CD4-positive, alpha-beta T cell treated with Interleukin-21 for 1 hour (primary cell): ENCODE data around the gene TP53I13.
"Not testable (repeated sequence)": the region's sequence is repeated elsewhere in the genome, so short reads cannot be mapped to it uniquely, and the experiment has no call there.

Experiments
- DNase-seq: peaks from one replicate; pipeline ENCODE4 v3.0.0-alpha.2; 2020

TP53I13 gene

DNA sequence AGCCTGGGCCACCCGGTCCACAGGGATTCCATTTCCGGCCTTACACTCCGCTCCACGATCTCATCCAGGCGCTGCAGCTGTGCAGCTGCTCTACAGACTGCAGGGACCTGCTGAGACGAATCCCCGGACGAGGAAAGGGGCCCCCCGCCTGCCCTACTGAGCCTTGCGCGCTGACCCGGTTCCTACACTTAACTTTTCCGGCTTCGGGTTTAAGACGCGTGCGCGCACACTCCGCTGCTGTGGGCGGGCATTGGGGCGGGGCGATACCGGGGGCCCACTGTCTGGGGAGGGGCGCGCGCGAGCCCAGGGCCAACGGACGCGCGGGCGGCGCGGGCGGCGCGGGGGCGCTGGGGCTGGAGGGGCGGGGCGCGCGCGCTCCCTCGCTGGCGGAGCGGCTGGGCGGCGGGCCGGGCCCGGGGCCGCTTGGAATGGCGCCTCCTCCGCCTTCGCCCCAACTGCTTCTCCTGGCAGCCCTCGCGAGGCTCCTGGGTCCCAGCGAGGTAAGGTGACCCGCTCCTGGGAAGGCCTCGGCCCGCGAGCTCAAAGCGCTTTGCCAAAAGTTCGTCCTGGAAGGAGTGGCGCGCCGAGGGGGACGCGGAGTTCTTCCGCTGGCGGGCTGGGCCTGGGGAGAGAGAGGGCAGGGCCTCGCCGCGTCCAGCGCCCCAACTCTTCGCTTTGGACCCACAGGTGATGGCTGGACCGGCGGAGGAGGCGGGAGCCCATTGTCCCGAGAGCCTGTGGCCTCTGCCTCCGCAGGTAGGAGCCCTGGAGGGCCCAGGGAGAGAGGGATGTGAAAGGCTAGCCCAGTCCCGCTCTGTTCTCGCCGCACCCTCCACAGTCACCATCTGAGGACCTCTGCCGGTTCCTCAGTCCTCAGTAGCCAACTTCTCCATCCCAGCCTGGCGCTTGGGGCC, at the start of gene TP53I13:
Gene TP53I13 (plus strand): TSS at position 371 of the 914 bp plus-strand sequence. CDS start 58 bp downstream, at position 429.
- DNase-seq: peak; percentile 93

DNA sequence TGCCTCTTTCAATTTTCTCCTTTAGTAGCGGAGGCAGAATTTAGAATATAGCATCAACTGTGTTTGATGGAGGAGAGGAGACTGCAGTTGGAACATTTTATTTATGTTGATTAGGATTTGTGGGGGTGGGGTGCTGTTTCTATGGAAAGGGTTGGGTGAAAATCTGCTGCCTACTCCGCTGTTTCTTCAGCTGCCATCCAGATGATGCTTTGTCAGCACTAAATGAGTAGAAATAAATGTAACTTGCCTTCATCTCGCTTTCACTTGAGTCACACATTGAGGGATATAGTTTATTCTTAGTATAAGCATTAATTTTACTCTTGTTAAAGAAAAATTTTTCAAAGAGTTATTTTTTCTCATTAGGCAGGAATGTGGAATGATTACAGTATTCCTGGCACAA, 43.8 kb upstream of the TP53I13 start:
- no peak for DNase-seq

DNA sequence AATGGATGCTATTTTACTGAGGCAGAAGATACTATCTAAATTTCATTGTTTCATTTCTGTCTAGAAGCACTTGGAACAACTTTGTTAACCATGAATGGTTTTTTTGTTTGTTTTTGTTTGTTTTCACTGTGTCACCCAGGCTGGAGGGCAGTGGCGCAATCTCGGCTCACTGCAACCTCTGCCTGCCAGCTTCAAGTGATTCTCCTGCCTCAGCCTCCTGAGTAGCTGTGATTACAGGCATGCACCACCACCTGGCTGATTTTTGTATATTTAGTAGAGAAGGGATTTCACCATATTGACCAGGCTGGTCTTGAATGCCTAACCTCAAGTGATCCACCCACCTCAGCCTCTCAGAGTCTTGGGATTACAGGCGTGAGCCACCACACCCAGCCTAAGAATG, 42.2 kb upstream of the TP53I13 start:
- DNase-seq: no peak

- no peak for DNase-seq
Measured at GRCh38 chr17:29533976-29534375, 34.5 kb upstream of the TP53I13 start.

GRCh38 chr17:29544066-29544465, 24.4 kb upstream of the TP53I13 start:
- DNase-seq: no peak

GRCh38 chr17:29546085-29546484, 22.4 kb upstream of the TP53I13 start:
- no peak for DNase-seq

DNA sequence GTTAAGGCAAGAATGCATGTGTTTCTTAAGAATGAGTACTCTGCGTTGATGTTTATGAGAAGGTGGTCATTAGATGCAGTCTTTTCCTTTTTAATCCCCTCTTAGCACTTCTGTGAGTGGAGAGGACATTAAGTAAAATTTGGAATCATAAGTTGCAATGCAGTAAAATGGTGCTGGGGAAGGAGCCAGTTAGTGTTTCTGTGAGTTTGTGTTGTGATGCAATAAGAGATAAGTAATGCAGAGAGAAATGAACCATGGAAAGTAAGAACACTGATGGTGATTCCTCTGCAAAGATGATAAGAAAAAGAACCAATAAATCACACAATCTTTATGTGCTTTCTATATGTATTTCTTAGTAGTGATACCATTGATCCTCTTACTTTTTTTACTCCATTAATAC, 21.7 kb upstream of the TP53I13 start:
- no peak for DNase-seq

DNA sequence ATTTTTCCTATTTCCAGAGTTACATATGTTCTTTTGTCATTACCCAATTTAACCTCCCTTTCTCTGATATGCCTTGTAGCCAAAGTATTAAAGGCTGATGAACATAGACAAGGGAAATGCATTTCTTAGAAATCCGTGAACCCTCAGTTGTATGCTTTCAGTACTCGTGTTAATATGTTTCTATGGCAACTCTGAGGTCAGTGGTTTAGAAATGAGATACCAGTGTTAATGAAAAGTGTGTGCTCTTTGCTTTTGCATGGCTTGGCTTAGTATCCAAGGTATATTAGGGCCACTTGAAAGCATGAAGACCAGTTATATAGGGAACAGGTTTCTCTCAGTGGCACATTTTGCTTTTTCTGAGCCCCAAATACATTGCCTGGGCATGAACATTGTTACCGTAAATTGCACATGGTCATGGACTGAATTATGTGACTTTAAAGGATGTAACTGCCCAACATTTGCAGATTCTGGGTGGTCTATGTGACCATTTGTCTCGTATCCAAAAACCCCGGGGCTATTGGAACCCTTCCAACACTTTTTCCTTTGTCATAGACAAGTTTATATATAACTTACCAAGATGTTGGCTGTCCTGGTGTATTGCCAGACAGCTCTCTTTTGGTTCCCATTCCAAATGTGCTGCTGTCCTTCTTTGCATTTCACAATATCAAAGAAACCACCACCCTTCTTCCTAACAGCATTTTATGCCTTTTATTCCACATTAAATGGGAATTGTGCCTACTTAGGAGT, 19.2 kb upstream of the TP53I13 start:
- no peak for DNase-seq

DNA sequence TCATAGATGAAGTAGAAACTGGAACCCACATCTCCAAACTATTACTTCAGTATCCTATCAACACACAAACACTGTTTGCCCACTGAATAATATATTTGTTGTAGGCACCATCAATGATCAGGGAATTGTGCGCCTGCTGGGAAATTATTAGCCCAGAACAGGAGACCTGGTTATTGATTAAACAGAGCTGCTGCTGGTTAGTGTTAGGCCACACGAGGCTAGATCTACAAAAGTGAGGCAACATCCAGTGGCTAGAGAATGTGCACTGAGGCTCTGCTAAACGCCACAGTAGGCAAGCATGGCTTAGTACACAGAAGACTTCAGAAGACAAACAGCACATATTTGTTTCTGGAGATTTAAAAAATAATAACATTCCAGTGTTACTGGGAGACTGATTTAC, 12.7 kb upstream of the TP53I13 start:
- DNase-seq: no peak

DNA sequence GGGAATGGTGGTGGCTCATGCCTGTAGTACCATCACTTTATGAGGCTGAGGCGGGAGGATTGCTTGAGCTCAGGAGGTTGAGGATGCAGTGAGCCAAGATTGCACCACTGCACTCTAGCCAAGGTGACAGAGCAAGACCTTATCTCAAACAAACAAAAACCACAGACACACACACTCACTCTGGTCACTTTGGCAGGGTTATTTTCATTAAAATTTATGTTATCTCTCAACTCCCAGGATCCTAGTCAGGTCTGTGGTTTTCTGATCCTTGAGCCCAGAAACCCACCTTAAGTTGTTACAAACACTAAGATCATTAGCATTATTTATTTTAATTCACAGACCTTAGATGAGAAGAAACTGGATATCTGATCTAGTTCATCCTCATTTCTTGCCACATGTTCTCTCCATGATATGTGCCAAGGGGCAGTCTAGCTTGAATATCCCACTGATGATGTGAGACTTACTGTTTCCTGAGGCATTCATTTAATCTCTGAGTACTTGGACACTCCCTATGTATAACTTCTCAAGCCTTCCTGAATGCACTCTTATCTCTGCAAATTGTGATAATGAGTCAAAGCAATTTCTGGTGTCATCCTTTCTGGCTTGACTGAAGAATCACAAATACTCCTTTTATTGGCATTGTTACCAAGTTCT, 11.3 kb upstream of the TP53I13 start:
- DNase-seq: no peak

DNA sequence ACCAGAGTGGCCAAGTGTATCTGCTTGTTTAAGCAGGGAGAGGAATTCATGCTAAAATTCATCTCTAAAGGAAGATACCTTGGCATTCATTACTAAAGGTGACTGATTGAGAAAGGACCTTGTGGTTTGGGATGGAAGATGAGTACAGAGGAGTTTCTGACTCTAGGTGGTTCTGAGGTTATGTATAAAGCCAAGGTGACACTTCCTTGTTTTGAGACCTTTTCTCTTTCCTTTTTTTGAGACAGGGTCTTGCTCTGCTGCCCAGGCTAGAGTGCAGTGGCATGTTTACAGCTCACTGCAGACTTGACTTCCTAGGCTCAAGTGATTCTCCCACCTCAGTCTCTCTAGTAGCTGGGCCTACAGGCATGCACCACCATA, 10.8 kb upstream of the TP53I13 start:
- no peak for DNase-seq

DNA sequence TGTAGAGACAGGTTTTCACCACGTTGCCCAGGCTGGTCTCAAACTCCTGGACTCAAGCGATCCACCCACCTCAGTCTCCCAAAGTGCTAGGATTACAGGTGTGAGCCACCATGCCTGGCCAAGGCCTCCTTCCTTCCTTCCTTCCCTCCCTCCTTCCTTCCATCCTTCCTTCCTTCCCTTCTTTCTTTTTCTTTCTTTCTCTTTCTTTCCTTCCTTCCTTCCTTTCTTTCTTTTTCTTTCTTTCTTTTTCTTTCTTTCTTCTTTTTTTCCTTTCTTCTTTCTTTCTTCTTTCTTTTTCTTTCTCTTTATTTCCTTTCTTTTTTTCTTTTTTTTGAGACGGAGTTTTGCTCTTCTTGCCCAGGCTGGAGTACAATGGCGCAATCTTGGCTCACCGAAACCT, 10.4 kb upstream of the TP53I13 start:
- DNase-seq: not testable (repeated sequence)

DNA sequence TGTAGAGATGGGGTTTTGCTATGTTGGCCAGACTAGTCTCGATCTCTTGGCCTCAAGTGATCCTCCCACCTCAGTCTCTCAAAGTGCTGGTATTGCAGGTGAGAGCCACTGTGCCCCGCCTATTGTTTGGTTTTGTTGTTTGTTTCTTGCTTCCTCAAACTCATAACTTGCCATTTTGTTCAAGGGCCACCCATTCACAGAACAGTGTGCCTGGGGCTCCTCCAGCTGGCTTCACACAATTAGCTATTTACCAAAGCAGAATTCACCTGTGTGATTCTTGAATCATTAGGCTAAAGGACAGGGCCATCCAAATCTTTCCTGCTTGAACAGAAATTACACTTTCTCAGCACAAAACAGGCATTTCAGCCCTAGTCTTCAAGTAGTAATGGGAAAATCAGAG, 8.9 kb upstream of the TP53I13 start:
- no peak for DNase-seq

GRCh38 chr17:29560316-29560715, 8.2 kb upstream of the TP53I13 start:
- no peak for DNase-seq

DNA sequence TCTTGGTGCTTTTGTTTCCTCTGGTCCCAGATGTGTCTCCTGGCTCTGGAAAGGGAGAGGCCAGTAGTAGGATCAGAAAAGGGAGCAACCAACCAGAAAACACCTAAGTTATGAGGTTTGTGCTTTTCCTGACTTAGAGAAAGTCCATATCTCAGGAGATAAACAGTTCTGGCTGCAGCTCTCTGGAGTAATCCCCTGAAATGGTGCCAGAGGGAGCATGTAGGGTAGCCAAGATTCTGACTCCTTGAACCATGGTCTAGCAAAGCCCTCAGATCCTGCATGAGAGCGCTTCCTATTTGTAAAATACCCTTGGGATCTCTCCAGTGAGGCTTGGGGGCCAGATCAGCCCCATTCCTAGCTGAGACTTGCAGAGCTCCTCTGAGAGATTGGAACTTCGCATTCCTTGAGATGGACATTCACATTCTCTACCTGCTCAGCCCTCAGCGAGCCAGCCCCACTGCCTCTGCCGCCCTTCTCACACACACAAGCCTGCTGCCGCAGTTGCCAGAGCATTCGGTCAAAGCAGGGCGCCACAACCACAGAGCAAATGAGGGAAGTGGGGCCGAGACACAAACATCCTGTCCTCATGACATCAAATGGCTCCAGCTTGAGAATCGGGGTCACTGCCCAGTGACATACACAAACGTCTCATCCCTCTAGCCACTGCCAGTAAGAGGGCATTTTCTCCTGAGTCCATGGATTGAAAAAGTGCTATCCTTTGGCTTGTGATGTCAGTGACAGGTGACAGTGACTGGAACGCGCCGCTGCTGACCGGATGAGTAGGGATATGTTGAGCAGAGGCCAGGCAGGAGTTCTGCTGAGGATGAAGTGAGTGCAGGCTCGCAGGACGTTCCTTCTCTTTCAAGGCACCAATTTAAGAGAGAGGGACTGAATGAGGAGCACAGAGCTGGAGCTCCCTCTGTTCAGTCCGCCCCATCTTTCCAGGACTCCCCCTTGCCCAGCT, 6.7 kb upstream of the TP53I13 start:
- peak; percentile 24 for DNase-seq

DNA sequence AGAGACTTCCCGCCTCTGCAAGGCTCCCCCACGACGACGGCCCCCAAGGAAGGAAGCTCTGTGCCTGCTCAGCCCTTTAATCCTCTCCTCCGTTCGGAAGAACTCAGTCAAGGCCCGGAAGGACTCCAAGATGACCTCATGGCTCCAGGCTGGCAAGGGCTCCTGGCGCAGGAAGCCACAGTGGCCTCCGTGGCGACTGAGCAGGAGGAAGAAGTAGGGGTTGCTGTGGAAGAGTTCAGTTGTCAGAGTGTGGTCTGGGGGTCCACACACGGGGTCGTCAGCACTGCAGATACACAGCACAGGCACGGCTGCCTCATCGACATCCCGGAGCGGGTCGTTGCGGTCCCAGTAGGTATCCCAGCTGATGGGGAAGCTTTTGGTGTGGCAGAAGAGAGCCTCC, 5.9 kb upstream of the TP53I13 start:
- DNase-seq: no peak

GRCh38 chr17:29563816-29564215, 4.7 kb upstream of the TP53I13 start:
- no peak for DNase-seq

DNA sequence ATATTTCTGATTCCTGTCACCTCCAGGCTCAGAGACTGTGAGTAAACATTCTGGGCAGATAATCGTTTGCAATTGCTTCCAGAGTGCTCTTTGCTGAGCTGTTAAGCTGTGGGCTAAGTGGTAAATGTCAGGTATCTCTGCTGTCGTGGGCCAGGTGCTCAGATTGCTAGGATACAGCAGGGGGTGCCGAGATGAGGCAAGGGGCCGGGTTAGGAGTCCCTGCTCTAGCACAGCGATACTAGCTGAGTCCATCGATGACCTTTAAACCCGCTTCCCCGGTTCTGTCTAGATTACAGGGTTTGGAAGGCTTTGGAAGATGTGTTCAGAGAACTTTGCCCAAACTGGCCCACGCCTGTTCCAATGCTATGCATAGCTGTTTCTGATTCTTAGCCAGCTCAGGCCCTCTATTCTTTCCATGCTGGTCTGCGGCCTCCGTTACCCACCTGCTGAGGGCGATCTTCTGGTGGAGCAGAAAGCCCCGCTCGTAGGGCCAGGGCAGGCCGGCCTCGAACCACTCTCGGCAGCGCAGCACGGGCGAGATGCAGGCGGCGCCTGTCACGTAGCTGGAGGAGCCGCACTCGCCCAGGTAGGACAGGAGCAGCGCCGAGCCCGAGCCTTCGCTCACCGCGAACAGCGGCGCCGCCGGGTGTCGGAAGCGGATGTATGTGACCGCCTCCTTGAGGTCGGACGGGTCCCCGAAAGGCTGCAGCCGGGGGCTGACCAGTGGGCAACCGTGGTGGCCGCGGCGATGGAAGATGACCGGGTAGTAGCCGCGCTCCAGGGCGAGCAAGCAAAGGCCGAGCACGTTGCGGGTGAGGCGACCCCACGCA, 2.6 kb upstream of the TP53I13 start:
- DNase-seq: peak; percentile 63

DNA sequence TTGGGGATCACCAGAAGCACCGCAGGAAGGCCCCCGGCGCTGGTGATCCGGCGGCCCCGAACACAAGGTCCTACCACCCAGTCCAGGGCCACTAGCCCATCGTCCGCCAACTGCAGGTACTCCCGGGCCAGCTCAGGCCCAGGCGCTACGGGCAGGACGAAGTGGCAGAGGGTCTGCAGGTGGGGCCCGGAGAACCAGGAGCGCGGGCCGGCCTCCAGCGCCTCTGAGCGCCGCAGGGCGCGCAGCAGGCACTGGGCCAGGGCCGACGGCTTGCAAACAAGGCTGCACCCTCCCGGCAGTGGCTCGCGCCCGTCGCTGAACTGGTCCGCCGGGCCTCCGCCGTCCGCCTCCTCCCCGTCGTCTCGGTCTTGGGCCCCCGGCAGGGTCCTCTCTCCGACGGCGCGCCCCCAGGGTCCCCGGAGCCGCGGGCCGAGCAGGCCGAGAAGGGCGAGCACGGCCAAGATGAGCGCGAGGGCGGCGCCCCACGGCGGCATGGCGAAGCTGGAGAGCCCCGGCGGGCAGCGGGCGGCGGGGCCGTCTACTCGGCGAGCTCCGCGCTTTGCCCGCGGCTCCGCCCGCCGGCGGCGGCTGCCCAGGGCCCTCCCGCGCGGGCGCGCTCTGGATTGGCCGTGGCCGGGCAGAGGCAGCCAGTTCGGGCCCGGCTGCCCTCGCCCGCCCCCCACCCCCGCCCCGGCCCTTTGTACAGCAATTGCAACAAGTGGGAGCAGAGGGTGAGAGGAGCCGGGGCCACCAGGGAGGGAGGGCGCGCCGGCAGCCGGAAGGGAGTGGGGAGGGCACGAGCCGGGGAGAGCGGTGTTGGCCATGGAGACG, 1.8 kb upstream of the TP53I13 start, which contains the start of gene ABHD15:
Gene ABHD15 (minus strand): TSS at position 565 of the 831 bp plus-strand sequence. CDS start 71 bp downstream, at position 494.
- peak; percentile 59 for DNase-seq

GRCh38 chr17:29567304-29567553, 1.3 kb upstream of the TP53I13 start:
- no peak for DNase-seq
